Astrocyte of the cerebellum (primary cell): Measurements from ENCODE around the gene HYAL1.

Source experiments
- DNase-seq: peaks from one replicate; pipeline ENCODE4 v3.0.0-alpha.2; 2011; ENCODE audit warnings: low read depth
- H3K4me3 ChIP-seq: 2 replicates; pipeline ENCODE4 v1.5.1; 2011; ENCODE audit warnings: mild to moderate bottlenecking, low read depth, low read length, moderate library complexity
- CTCF ChIP-seq: IDR thresholded peaks from 2 replicates; pipeline ENCODE4 v1.5.1; 2012; ENCODE audit warnings: low read length, low read depth, moderate library complexity, mild to moderate bottlenecking; ENCODE audit errors: missing control alignments
- in situ Hi-C: cut with HindIII; loops from 2 replicates; pipeline ENCODE4 v1.10.0; 2017; ENCODE audit warnings: low sequenced_read_pairs

The HYAL1 gene

GRCh38 chr3:50259432-50260026 lies 43.8 kb downstream of the HYAL1 start:
- no peak for DNase-seq
- in situ Hi-C loops: no loop called here
- TF ChIP-seq CTCF: no peak
- H3K4me3 ChIP-seq: no peak overlapping the region

- no peak for DNase-seq
- in situ Hi-C loops: no loop called here
- peak; percentile 3 for TF ChIP-seq CTCF
- no peak overlapping the region for H3K4me3 ChIP-seq
Observed at GRCh38 chr3:50258979-50259378, 44.4 kb downstream of the HYAL1 start.

GRCh38 chr3:50258029-50258680 lies 45.2 kb downstream of the HYAL1 start:
- TF ChIP-seq CTCF: no peak
- in situ Hi-C loops: no loop called here
- no peak overlapping the region for H3K4me3 ChIP-seq
- DNase-seq: no peak

- peak; percentile 72 for TF ChIP-seq CTCF
- DNase-seq: no peak
- in situ Hi-C loops: no loop called here
- no peak overlapping the region for H3K4me3 ChIP-seq
Observed at GRCh38 chr3:50256978-50257890, 46.1 kb downstream of the HYAL1 start.

GRCh38 chr3:50255251-50255615 lies 48.1 kb downstream of the HYAL1 start:
- in situ Hi-C loops: no loop called here
- H3K4me3 ChIP-seq: no peak overlapping the region
- no peak for DNase-seq
- no peak for TF ChIP-seq CTCF

GRCh38 chr3:50254577-50255250 lies 48.7 kb downstream of the HYAL1 start:
- DNase-seq: no peak
- H3K4me3 ChIP-seq: no peak overlapping the region
- in situ Hi-C loops: no loop called here
- TF ChIP-seq CTCF: no peak
